Uterus (tissue), 2 donors: Measurements from ENCODE around the gene MRPL44.

Source experiments
- POLR2A ChIP-seq, 2 donors: fragments of 450-650 bp; IDR thresholded peaks; one replicate each; pipeline ENCODE4 v1.6.1; 2016; ENCODE audit warnings: antibody characterized with exemption in 2 of 2, mild to moderate bottlenecking in 1 of 2, moderate library complexity in 1 of 2
- TF ChIP-seq, protein P1 (sequence below), 4 experiments: fragments of 200-600 bp in 2 of 4; fragments of 450-650 bp in 2 of 4; sonication (generic) in 2 of 4; IDR thresholded peaks; one replicate each; pipeline ENCODE4 v1.5.1; 2016 to 2019; ENCODE audit warnings: antibody characterized with exemption in 4 of 4, mild to moderate bottlenecking in 2 of 4, moderate library complexity in 1 of 4

DNA sequence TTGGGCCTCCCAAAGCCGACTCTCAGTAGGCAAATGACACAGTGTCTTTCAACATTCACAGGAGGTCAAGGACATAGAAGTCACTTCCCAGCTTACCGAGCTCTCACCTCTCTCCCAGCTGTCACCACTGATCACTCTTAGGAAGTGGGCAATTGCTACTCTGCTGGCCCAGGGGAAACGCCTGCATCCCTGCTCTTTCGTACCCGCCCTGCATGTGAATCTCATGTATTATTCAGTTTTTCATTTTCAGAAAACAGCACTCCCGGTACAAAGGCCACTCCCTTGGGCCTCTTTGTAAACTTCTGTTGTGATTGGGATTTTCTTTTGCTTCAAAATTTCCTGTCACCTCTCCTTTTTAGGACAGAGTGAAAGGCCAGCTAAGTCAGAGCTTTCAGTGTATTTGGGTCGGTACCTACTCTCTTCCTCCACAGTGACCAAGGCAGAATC lies 15.4 kb downstream of the MRPL44 start:
- TF ChIP-seq, protein P1, sequence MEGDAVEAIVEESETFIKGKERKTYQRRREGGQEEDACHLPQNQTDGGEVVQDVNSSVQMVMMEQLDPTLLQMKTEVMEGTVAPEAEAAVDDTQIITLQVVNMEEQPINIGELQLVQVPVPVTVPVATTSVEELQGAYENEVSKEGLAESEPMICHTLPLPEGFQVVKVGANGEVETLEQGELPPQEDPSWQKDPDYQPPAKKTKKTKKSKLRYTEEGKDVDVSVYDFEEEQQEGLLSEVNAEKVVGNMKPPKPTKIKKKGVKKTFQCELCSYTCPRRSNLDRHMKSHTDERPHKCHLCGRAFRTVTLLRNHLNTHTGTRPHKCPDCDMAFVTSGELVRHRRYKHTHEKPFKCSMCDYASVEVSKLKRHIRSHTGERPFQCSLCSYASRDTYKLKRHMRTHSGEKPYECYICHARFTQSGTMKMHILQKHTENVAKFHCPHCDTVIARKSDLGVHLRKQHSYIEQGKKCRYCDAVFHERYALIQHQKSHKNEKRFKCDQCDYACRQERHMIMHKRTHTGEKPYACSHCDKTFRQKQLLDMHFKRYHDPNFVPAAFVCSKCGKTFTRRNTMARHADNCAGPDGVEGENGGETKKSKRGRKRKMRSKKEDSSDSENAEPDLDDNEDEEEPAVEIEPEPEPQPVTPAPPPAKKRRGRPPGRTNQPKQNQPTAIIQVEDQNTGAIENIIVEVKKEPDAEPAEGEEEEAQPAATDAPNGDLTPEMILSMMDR (IDR thresholded peaks at IDR 0.05): no peak
- no peak for TF ChIP-seq POLR2A (IDR thresholded peaks at IDR 0.05)
